ENCODE data around the gene MRPS11. TPM values are rescaled to one million over a fixed set of nuclear protein-coding genes. Genes with fewer than 3 reads are reported as not detected.

Gene MRPS11
- total RNA-seq, 1 donor: 17.7 TPM

DNA sequence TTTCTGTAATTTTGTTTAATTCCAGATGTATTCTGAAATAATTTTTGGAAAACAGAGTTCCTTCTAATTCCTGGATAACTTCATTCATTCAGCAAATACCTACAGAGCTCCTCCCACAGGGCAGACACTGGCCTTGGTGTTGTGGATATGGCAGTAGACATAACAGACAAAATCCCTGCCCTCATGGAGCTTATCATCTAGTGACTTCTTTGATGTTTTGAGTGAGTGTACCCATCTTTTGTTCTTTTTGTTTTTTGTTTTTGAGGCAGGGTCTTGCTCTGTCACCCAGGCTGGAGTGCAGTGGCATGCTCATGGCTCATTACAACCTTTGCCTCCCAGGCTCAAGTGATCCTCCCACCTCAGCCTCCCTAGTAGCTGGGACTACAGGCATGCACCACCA is 57.9 kb downstream of the MRPS11 start:
- H3K27me3 ChIP-seq (ENCODE audit: insufficient read depth, low read length): no peaks in the 10 kb centered on the region
- H3K27ac ChIP-seq (ENCODE audit: low read depth, low read length): no peak overlapping the region
- H3K4me1 ChIP-seq (ENCODE audit: insufficient read depth, low read length): no peaks in the 10 kb centered on the region
- no peak overlapping the region for H2AFZ ChIP-seq (ENCODE audit: low read length)
- TF ChIP-seq, protein P1, sequence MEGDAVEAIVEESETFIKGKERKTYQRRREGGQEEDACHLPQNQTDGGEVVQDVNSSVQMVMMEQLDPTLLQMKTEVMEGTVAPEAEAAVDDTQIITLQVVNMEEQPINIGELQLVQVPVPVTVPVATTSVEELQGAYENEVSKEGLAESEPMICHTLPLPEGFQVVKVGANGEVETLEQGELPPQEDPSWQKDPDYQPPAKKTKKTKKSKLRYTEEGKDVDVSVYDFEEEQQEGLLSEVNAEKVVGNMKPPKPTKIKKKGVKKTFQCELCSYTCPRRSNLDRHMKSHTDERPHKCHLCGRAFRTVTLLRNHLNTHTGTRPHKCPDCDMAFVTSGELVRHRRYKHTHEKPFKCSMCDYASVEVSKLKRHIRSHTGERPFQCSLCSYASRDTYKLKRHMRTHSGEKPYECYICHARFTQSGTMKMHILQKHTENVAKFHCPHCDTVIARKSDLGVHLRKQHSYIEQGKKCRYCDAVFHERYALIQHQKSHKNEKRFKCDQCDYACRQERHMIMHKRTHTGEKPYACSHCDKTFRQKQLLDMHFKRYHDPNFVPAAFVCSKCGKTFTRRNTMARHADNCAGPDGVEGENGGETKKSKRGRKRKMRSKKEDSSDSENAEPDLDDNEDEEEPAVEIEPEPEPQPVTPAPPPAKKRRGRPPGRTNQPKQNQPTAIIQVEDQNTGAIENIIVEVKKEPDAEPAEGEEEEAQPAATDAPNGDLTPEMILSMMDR (IDR thresholded peaks at IDR 0.05; ENCODE audit: extremely low read depth, low read depth, low read length): no peak
- H3K4me2 ChIP-seq (ENCODE audit: insufficient read depth, low read length): no peak overlapping the region
- H3K79me2 ChIP-seq (ENCODE audit: insufficient read depth, low read length): no peaks in the 10 kb centered on the region
- H3K4me3 ChIP-seq (ENCODE audit: insufficient read depth, low read length): no peak overlapping the region
- DNase-seq (ENCODE audit: insufficient read length, low spot score, missing footprints): no peak
- H3K36me3 ChIP-seq (ENCODE audit: insufficient read depth, low read length): peaks cover 13% of the 10 kb centered on the region
- no peaks in the 10 kb centered on the region for H4K20me1 ChIP-seq (ENCODE audit: insufficient read depth, low read length)
- no peaks in the 10 kb centered on the region for H3K9me3 ChIP-seq (ENCODE audit: low read depth, low read length)

DNA sequence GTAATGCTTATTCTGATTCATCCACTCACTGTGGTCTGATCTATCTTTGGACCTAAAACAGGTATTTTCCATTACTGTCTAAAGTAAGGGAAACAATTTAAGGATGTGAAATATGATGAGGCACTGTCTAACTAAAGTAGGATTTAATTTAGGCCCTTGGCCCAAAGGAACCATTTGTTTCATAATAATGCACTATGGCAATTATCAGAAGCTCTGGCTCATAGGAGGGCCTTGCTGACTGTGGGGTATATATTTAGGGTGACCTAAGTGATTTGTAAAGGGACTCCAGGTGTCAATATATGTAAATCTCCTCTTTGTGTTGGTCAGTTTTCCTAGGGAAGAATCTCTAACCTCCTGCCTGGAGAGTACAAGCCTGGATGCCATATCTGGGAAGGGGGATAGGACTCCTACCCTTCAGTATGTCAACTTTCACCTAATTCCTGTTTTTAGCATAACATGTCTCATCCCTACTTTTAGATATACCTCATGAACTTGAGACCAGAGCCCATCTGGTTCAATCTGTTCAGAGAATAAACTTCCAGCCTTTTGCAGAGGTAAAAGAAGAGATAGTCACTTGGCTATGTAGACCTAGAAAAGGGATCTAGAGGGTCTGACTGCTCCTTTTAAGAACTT is 58.9 kb downstream of the MRPS11 start:
- TF ChIP-seq, protein P1 (IDR thresholded peaks at IDR 0.05; ENCODE audit: extremely low read depth, low read depth, low read length): no peak

DNA sequence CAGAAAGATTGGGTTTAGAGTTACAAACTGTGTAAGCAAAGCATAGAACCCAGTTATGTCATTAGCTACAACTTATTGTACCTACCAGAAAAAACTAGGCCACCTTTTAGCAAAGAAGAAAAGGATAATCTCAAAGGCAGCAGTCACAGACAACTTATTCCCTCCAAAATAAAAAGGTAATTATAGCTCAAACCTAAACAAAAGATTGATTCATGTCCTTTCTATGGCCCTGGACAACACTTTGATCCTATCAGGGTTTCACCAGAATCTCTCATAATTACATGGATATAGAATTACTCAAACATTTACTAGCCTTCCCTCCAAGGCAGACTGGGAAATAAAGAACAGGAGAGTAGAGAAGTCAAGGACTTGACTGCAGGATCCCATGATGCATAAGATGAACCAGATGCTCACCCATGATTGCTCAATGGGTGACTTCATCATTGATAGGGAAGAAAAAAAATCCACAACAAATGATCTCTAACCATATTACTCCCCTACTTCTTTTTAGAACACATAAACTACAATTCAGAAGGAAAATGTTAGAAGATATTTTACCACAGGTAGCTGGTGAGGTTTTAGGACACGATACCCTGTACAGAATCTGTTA is 61.6 kb downstream of the MRPS11 start:
- Histone ChIP-seq H3K4me2 (ENCODE audit: insufficient read depth, low read length) (no peak overlapping the region), H3K4me1 (ENCODE audit: insufficient read depth, low read length) (no peaks in the 10 kb centered on the region), H3K79me2 (ENCODE audit: insufficient read depth, low read length) (peaks cover under 1% of the 10 kb centered on the region), H3K9me3 (ENCODE audit: low read depth, low read length) (no peaks in the 10 kb centered on the region), H3K27me3 (ENCODE audit: insufficient read depth, low read length) (no peaks in the 10 kb centered on the region), H3K4me3 (ENCODE audit: insufficient read depth, low read length) (no peak overlapping the region), H3K27ac (ENCODE audit: low read depth, low read length) (no peak overlapping the region), H3K36me3 (ENCODE audit: insufficient read depth, low read length) (peaks cover 20% of the 10 kb centered on the region), H4K20me1 (ENCODE audit: insufficient read depth, low read length) (no peaks in the 10 kb centered on the region), H2AFZ (ENCODE audit: low read length) (no peak overlapping the region)
- DNase-seq (ENCODE audit: insufficient read length, low spot score, missing footprints): peak; percentile 45
- TF ChIP-seq, protein P1 (IDR thresholded peaks at IDR 0.05; ENCODE audit: extremely low read depth, low read depth, low read length): no peak

More for the DNA sequence above, 58.9 kb downstream of the MRPS11 start:
- no peaks in the 10 kb centered on the region for H3K79me2 ChIP-seq (ENCODE audit: insufficient read depth, low read length)
- H3K36me3 ChIP-seq (ENCODE audit: insufficient read depth, low read length): peaks cover 20% of the 10 kb centered on the region
- H3K4me2 ChIP-seq (ENCODE audit: insufficient read depth, low read length): no peak overlapping the region
- no peak overlapping the region for H2AFZ ChIP-seq (ENCODE audit: low read length)
- H3K4me3 ChIP-seq (ENCODE audit: insufficient read depth, low read length): no peak overlapping the region
- H3K9me3 ChIP-seq (ENCODE audit: low read depth, low read length): no peaks in the 10 kb centered on the region
- no peaks in the 10 kb centered on the region for H3K4me1 ChIP-seq (ENCODE audit: insufficient read depth, low read length)
- no peak overlapping the region for H3K27ac ChIP-seq (ENCODE audit: low read depth, low read length)
- no peak for DNase-seq (ENCODE audit: insufficient read length, low spot score, missing footprints)
- no peaks in the 10 kb centered on the region for H4K20me1 ChIP-seq (ENCODE audit: insufficient read depth, low read length)
- H3K27me3 ChIP-seq (ENCODE audit: insufficient read depth, low read length): no peaks in the 10 kb centered on the region

Other genes starting within 250 kb of the MRPS11 start
- 0.59 and 0.72 TPM in 2 replicates for gene NTRK3, start 211.0 kb upstream of the MRPS11 start, total RNA-seq
- 11.2 and 13.0 TPM in 2 replicates for gene MRPL46, start 320 bp upstream of the MRPS11 start, total RNA-seq
- 7.6 and 9.4 TPM in 2 replicates for gene DET1, start 79.0 kb downstream of the MRPS11 start, total RNA-seq
- gene AEN, start 153.6 kb downstream of the MRPS11 start, total RNA-seq: 43.9 and 46.3 TPM in 2 replicates
- gene ISG20, start 171.3 kb downstream of the MRPS11 start, total RNA-seq: 2.1 and 3.3 TPM in 2 replicates

All from osteoblast (primary cell).